GM12878 (cell line): ENCODE results near the gene FAM221B.

Experiments used
- BHLHE40 ChIP-seq, 2 experiments: fragments of 450-650 bp in 1 of 2; IDR thresholded peaks; 2 replicates each; pipeline ENCODE4 v1.6.1; 2011 to 2017; ENCODE audit warnings: low read depth in 2 of 2, borderline replicate concordance in 1 of 2, improper control_type of control experiment in 1 of 2, low read length in 1 of 2, mild to moderate bottlenecking in 1 of 2
- CHD2 ChIP-seq: IDR thresholded peaks from 2 replicates; pipeline ENCODE4 v1.6.1; 2011; ENCODE audit warnings: low read depth, low read length, improper control_type of control experiment, borderline replicate concordance
- CTCF ChIP-seq, 3 experiments: IDR thresholded peaks in 2 of 3; conservative IDR thresholded peaks in 1 of 3; 2 replicates each; pipeline ENCODE4 v1.5.1; 2011; ENCODE audit warnings: low read depth in 3 of 3, low read length in 3 of 3, mild to moderate bottlenecking in 3 of 3, control low read depth in 2 of 3, moderate library complexity in 2 of 3, inconsistent platforms in 1 of 3, mixed read lengths in 1 of 3; ENCODE audit not compliant: control insufficient read depth in 2 of 3, insufficient read depth in 1 of 3; ENCODE audit errors: extremely low read depth in 1 of 3
- EZH2 ChIP-seq: IDR thresholded peaks from 2 replicates; pipeline ENCODE4 v1.6.1; 2012; ENCODE audit warnings: low read depth, mild to moderate bottlenecking, control low read depth, inconsistent platforms, low read length, borderline replicate concordance; ENCODE audit not compliant: control insufficient read depth
- MEF2A ChIP-seq: IDR thresholded peaks from 2 replicates; pipeline ENCODE4 v1.6.1; 2011; ENCODE audit warnings: low read depth, mild to moderate bottlenecking, low read length, moderate library complexity; ENCODE audit not compliant: insufficient read depth
- NRF1 ChIP-seq: conservative IDR thresholded peaks from 2 replicates; pipeline ENCODE4 v1.6.1; 2011; ENCODE audit warnings: mild to moderate bottlenecking, low read depth, low read length, improper control_type of control experiment
- RCOR1 ChIP-seq: conservative IDR thresholded peaks from 2 replicates; pipeline ENCODE4 v1.6.1; 2012; ENCODE audit warnings: low read depth, low read length, improper control_type of control experiment
- SREBF1 ChIP-seq: IDR thresholded peaks from 2 replicates; pipeline ENCODE4 v1.6.1; 2012; ENCODE audit warnings: mild to moderate bottlenecking, low read length
- TAF1 ChIP-seq: IDR thresholded peaks from 2 replicates; pipeline ENCODE4 v1.6.1; 2011; ENCODE audit warnings: mild to moderate bottlenecking, low read depth, low read length, borderline replicate concordance
- ZBTB40 ChIP-seq: fragments of 450-650 bp; IDR thresholded peaks from 2 replicates; pipeline ENCODE4 v1.6.1; 2016; ENCODE audit warnings: mild to moderate bottlenecking, moderate library complexity, borderline replicate concordance
- TF ChIP-seq, protein P1 (sequence below): IDR thresholded peaks from 2 replicates; pipeline ENCODE4 v1.6.1; 2012; ENCODE audit warnings: mild to moderate bottlenecking, low read depth, low read length

- no peak for TF ChIP-seq EZH2
- no peak for TF ChIP-seq CHD2
- no peak for TF ChIP-seq SREBF1
- TF ChIP-seq TAF1 = no peak
- TF ChIP-seq, protein P1, sequence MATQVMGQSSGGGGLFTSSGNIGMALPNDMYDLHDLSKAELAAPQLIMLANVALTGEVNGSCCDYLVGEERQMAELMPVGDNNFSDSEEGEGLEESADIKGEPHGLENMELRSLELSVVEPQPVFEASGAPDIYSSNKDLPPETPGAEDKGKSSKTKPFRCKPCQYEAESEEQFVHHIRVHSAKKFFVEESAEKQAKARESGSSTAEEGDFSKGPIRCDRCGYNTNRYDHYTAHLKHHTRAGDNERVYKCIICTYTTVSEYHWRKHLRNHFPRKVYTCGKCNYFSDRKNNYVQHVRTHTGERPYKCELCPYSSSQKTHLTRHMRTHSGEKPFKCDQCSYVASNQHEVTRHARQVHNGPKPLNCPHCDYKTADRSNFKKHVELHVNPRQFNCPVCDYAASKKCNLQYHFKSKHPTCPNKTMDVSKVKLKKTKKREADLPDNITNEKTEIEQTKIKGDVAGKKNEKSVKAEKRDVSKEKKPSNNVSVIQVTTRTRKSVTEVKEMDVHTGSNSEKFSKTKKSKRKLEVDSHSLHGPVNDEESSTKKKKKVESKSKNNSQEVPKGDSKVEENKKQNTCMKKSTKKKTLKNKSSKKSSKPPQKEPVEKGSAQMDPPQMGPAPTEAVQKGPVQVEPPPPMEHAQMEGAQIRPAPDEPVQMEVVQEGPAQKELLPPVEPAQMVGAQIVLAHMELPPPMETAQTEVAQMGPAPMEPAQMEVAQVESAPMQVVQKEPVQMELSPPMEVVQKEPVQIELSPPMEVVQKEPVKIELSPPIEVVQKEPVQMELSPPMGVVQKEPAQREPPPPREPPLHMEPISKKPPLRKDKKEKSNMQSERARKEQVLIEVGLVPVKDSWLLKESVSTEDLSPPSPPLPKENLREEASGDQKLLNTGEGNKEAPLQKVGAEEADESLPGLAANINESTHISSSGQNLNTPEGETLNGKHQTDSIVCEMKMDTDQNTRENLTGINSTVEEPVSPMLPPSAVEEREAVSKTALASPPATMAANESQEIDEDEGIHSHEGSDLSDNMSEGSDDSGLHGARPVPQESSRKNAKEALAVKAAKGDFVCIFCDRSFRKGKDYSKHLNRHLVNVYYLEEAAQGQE = no peak
- no peak for TF ChIP-seq NRF1
- TF ChIP-seq RCOR1 = no peak
- no peak for TF ChIP-seq MEF2A
- TF ChIP-seq BHLHE40 (IDR thresholded peaks at IDR 0.05; ENCODE audit: borderline replicate concordance in 1 of 2, low read depth in 2 of 2, low read length in 1 of 2) = no peak
- TF ChIP-seq ZBTB40 = no peak
- no peak for TF ChIP-seq CTCF (IDR thresholded peaks at IDR 0.05 in 2 of 3, conservative IDR thresholded peaks at IDR 0.05 in 1 of 3; ENCODE audit: control insufficient read depth in 2 of 3, extremely low read depth in 1 of 3, insufficient read depth in 1 of 3, low read depth in 3 of 3, low read length in 3 of 3)
Observed at GRCh38 chr9:35869621-35870216, 41.2 kb upstream of the FAM221B start.
